Epithelial cell of esophagus (primary cell): ENCODE measurements around the gene SPAG17.

Experiments used
- DNase-seq: peaks from one replicate; pipeline ENCODE4 v3.0.0; 2010; ENCODE audit warnings: low read depth
- H3K4me3 ChIP-seq: 2 replicates; pipeline ENCODE4 v1.5.1; 2011; ENCODE audit warnings: mild to moderate bottlenecking, low read length, control low read depth
- TF ChIP-seq, protein P1 (sequence below): IDR thresholded peaks from 2 replicates; pipeline ENCODE4 v1.5.1; 2011; ENCODE audit warnings: low read depth, mild to moderate bottlenecking, low read length, control low read depth, inconsistent platforms; ENCODE audit not compliant: insufficient read depth; ENCODE audit errors: missing control alignments

The SPAG17 gene

DNA sequence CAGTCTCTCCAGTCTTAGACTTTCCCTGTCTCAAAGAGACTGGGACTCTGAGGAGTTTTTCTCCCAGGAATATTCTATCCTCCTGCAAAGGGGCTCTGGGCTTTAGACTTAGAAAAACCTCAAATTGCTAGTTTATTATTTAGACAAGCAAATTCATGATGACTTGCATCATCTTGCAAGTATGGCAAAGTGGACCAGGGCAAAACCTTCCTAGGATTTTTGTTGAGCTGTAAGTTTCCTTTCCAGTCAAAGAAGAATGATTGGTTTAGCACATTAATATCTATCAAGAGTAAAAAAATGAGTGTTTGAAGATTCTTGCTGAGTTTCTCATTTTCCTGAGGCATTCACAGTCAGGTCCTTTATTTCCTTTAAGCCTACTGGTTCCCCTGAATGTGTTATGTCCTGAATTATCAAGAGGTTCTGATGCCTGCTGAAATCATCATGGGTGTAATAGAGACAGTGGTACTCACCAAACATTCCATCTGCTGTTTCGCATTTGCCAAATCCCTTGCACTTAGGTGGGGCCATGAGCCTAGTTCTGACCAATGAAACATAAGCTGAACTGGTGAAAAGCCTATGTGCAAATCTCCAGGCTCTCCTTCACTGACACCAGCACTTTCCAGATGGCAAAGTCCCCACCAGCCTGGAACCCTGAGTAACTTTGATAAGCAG, 25.2 kb upstream of the SPAG17 start:
- peak; percentile 61 for DNase-seq
- H3K4me3 ChIP-seq, result no peak overlapping the region
- TF ChIP-seq, protein P1, sequence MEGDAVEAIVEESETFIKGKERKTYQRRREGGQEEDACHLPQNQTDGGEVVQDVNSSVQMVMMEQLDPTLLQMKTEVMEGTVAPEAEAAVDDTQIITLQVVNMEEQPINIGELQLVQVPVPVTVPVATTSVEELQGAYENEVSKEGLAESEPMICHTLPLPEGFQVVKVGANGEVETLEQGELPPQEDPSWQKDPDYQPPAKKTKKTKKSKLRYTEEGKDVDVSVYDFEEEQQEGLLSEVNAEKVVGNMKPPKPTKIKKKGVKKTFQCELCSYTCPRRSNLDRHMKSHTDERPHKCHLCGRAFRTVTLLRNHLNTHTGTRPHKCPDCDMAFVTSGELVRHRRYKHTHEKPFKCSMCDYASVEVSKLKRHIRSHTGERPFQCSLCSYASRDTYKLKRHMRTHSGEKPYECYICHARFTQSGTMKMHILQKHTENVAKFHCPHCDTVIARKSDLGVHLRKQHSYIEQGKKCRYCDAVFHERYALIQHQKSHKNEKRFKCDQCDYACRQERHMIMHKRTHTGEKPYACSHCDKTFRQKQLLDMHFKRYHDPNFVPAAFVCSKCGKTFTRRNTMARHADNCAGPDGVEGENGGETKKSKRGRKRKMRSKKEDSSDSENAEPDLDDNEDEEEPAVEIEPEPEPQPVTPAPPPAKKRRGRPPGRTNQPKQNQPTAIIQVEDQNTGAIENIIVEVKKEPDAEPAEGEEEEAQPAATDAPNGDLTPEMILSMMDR, result no peak

GRCh38 chr1:118209648-118210047, 24.6 kb upstream of the SPAG17 start:
- DNase-seq, result peak; percentile 100
- TF ChIP-seq, protein P1, result no peak
- no peak overlapping the region for H3K4me3 ChIP-seq

DNA sequence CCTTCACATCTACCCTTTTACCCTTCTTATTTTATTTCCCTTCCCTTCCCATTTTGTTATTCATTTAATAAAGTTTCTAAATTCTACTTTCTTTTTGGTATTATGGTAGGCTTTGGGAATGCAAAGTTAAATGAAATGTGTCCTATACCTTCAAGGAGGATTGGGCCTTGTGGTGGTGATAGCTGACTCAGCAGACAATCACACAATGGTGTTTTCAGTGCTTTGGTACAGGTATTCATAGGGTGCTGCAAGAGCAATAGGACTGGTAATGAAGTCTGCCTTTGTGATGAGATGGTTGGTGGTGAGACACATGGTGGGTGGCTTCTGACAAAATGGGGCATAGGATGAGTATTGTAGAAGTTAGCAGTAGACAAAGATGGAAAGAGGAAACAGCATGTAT, 21.9 kb upstream of the SPAG17 start:
- TF ChIP-seq, protein P1, result no peak
- no peak overlapping the region for H3K4me3 ChIP-seq
- DNase-seq, result no peak

GRCh38 chr1:118204648-118205047, 19.6 kb upstream of the SPAG17 start:
- DNase-seq, result peak; percentile 67
- TF ChIP-seq, protein P1, result no peak
- H3K4me3 ChIP-seq, result no peak overlapping the region

DNA sequence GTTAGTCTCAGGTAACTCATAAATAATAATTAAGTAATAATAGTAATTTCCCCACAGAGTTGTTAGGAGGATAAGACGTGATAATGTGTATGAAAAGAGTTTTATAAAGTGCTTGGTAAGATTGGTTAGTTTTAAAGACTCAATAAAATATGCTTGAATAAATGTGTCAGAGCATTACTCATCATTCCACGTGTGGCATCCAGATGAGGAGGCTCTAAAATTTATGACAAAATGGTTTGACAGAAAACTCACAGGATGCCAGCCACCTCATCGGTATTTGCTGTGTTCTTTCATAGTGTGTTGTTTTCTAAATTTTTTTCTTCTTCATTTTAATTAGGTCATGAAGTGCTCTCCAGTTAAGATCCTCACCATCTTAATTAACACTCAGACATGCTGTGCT, 19.1 kb upstream of the SPAG17 start:
- no peak overlapping the region for H3K4me3 ChIP-seq
- TF ChIP-seq, protein P1, result no peak
- peak; percentile 57 for DNase-seq

DNA sequence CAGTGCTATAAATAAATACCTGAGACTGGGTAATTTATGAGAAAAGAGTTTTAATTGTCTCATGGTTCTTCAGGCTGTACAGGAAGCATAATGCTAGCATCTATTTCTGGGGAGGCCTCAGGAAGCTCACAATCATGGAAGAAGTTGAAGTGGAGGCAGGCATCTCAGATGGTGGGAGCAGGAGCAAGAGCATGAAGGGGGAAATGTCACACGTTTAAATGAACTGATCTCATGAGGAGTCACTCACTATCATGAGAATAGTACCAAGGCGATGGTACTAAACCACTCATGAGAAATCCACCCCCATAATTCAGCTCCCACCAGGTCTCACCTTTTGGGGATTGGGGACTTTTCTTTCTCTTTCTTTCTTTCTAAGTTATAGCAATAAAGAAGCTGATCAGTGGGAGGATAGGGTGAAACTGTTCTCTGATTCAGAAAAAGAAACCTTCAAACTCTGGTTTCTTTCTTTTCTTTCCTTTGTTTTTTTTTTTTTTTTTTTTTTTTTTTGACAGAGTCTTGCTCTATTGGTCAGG, 17.1 kb upstream of the SPAG17 start:
- TF ChIP-seq, protein P1, result no peak
- H3K4me3 ChIP-seq, result no peak overlapping the region
- no peak for DNase-seq

DNA sequence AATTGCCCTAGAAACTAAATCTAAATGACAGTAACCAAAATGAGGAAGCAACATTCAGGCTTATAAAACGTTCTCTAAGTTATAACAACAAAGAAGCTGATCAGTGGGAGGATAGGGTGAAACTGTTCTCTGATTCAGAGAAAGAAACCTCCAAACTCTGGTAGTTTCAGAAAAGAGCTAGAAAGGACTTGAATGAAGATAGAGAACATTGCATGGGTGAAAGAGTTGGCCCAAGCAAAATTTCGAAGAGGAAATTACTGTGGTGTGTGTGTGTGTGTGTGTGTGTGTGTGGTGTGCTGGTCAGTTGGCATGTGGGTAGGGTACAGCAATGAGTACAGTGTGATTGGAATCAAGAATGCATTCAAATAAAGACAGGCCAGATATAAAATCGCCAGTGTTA, 16.5 kb upstream of the SPAG17 start:
- no peak for DNase-seq
- TF ChIP-seq, protein P1, result no peak
- H3K4me3 ChIP-seq, result no peak overlapping the region
